Measurements from ENCODE around the gene HOXD10.

HOXD10 gene

DNA sequence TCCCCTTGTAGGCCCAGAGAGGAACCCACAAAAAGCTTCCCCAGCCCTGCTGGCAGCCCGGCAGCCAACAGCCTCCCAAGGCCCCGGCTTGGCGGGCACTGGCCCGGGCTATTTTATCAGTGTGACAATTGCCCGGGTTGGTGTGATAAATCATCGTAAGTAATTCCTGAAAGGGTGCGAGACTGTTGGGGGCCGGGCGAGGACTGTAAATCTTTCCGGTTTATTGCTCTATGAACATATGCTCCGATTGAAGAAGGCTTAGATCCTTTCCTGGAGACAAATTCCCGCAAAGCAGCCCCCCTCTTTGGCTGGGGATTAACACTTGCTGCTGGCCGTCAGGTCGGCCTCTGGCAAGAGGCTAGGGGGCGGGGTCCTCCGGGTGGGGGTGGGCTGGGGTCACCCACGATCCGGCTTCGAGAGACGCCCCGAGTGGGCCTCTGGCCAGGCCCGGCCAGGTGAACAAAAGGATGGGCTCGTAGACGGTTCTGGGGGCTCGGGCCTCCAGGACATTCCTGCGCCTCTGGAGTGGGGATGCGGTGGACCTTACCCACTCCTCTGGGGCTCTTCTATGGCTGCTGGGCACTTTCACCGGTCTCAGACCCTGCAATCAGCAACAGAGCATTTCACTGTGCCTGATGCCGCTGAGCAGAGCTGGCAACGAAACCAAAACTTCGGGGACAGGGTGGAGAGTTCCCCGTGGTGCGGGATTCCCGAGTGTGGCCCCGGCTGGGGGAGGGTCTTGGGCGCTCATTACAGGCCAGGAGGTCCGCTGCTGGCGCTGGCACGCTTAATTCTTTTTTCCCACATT is 42.5 kb downstream of the HOXD10 start:
- TF ChIP-seq, protein P1, sequence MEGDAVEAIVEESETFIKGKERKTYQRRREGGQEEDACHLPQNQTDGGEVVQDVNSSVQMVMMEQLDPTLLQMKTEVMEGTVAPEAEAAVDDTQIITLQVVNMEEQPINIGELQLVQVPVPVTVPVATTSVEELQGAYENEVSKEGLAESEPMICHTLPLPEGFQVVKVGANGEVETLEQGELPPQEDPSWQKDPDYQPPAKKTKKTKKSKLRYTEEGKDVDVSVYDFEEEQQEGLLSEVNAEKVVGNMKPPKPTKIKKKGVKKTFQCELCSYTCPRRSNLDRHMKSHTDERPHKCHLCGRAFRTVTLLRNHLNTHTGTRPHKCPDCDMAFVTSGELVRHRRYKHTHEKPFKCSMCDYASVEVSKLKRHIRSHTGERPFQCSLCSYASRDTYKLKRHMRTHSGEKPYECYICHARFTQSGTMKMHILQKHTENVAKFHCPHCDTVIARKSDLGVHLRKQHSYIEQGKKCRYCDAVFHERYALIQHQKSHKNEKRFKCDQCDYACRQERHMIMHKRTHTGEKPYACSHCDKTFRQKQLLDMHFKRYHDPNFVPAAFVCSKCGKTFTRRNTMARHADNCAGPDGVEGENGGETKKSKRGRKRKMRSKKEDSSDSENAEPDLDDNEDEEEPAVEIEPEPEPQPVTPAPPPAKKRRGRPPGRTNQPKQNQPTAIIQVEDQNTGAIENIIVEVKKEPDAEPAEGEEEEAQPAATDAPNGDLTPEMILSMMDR (IDR thresholded peaks at IDR 0.05; ENCODE audit: control insufficient read depth, extremely low read depth, insufficient read depth) = no peak
- no peak overlapping the region for H3K4me3 ChIP-seq (ENCODE audit: low read depth, low read length)
- DNase-seq (ENCODE audit: low read depth) = no peak

DNA sequence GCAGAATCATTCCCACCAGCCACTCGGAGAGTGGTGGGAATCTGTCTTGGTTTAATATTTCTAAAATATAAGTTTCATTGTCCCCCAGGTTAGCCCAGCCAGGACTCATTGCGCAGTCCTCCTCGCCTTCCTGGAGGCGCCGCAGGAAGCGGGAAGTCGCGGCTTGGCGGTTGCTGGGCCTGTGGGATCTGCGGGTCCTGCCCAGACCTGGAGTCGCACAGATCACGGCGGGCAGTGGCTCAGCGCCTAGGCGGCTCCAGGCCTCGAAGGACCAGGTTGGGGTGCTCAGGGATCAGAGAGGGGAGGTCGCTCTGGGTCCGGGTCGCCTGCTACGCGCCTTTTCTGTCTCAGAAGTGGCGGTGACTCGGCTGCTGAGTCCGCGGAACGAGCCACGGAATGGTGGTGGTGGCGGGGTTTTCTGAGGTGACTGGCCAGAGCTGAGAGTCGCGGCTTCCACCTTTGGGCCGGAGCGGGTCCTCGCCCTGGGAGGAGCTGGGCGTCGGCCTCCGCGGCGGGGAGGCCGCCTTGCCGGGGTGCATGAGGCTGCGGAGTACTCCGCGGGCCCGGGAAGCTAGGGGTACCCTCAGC is 43.2 kb downstream of the HOXD10 start:
- H3K4me3 ChIP-seq (ENCODE audit: low read depth, low read length) = no peak overlapping the region
- TF ChIP-seq, protein P1 (IDR thresholded peaks at IDR 0.05; ENCODE audit: control insufficient read depth, extremely low read depth, insufficient read depth) = no peak

DNA sequence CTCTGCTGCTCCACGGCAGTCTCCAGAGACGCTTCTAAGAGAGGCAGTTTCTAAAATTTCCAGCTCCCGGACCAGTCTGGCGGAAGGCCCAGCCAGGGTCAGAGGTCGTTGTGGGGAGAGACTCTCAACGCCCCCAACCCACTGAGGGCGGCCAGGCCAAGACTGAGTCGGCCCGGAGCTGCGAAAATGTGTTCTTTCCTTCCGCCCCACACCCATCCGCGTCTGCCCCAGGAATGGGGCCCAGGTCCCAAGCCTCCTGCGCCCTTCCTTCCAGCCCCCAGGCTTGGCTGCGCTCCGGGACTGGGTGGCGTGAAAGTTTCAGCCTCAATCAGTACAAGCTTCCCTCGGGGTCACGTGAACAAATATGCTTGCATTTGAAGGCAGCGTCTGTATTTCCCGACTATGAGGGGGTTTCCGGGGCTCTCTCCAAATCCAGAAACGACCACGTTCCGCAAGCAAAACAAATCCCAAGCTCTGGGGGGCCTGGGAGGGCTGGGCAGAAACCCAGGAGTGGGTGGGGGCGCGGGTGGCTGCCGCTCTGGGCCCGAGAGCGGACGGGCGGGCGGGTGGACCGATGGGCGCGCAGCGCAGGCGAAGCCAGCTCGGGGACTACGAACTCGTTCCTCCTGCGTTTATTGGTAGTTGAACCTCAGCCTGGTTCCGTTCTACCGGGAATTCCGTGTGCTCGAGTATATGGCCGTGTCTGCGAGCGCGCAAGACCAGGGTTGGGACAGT is 43.8 kb downstream of the HOXD10 start:
- no peak overlapping the region for H3K4me3 ChIP-seq (ENCODE audit: low read depth, low read length)
- DNase-seq (ENCODE audit: low read depth) = no peak

More for the DNA sequence above, 43.2 kb downstream of the HOXD10 start:
- DNase-seq (ENCODE audit: low read depth) = no peak

GRCh38 chr2:176160986-176161824 is 44.6 kb downstream of the HOXD10 start:
- H3K4me3 ChIP-seq (ENCODE audit: low read depth, low read length) = no peak overlapping the region
- TF ChIP-seq, protein P1 (IDR thresholded peaks at IDR 0.05; ENCODE audit: control insufficient read depth, extremely low read depth, insufficient read depth) = no peak
- no peak for DNase-seq (ENCODE audit: low read depth)

More for the DNA sequence above, 43.8 kb downstream of the HOXD10 start:
- TF ChIP-seq, protein P1 (IDR thresholded peaks at IDR 0.05; ENCODE audit: control insufficient read depth, extremely low read depth, insufficient read depth) = no peak

GRCh38 chr2:176161825-176162626 is 45.4 kb downstream of the HOXD10 start:
- TF ChIP-seq, protein P1 (IDR thresholded peaks at IDR 0.05; ENCODE audit: control insufficient read depth, extremely low read depth, insufficient read depth) = no peak

More at GRCh38 chr2:176161825-176162626, 45.4 kb downstream of the HOXD10 start:
- DNase-seq (ENCODE audit: low read depth) = no peak
- H3K4me3 ChIP-seq (ENCODE audit: low read depth, low read length) = no peak overlapping the region
